K562 (cell line): ENCODE measurements around the gene OPA3. TPM values are rescaled to one million over a fixed set of nuclear protein-coding genes. Genes with fewer than 3 reads are reported as not detected.
A peak's percentile ranks its signal among the peaks of the same experiment; 100 is the strongest.

Source experiments
- CBX3 ChIP-seq, 2 experiments: IDR thresholded peaks; 1 replicate in 1 of 2; 2 replicates in 1 of 2; pipeline ENCODE4 v1.6.1; 2012; ENCODE audit warnings: inconsistent platforms in 2 of 2, low read length in 2 of 2, borderline replicate concordance in 1 of 2, control low read depth in 1 of 2
- CREB3 ChIP-seq: fragments of 450-650 bp; conservative IDR thresholded peaks from 2 replicates; pipeline ENCODE4 v1.6.1; 2016; ENCODE audit warnings: missing genetic modification characterization, low read depth, mild to moderate bottlenecking, missing compliant biosample characterization, moderate library complexity
- E2F3 ChIP-seq: fragments of 250-450 bp; sonication (Bioruptor Pico); IDR thresholded peaks from 2 replicates; pipeline ENCODE4 v1.4.0; 2020; ENCODE audit warnings: mild to moderate bottlenecking
- EZH2 ChIP-seq: IDR thresholded peaks from 2 replicates; pipeline ENCODE4 v1.6.1; 2012; ENCODE audit warnings: low read depth, mild to moderate bottlenecking, inconsistent platforms, low read length, borderline replicate concordance
- FOSL1 ChIP-seq: fragments of 200-800 bp; sonication (Bioruptor generic); conservative IDR thresholded peaks from 2 replicates; pipeline ENCODE4 v1.6.1; 2016; ENCODE audit warnings: missing genetic modification characterization, missing compliant biosample characterization
- HLTF ChIP-seq: fragments of 450-650 bp; IDR thresholded peaks from 2 replicates; pipeline ENCODE4 v1.6.1; 2016
- HNRNPUL1 ChIP-seq: fragments of 200-400 bp; formaldehyde crosslinking; IDR thresholded peaks from 2 replicates; pipeline ENCODE4 v1.6.1; 2017; ENCODE audit warnings: low read length
- HSF4 ChIP-seq: fragments of 250-450 bp; sonication (Bioruptor Pico); IDR thresholded peaks from 2 replicates; pipeline ENCODE4 v2.1.2; 2022; ENCODE audit warnings: mild to moderate bottlenecking, moderate library complexity, borderline replicate concordance
- KLF6 ChIP-seq: fragments of 250-450 bp; sonication (Bioruptor Pico); IDR thresholded peaks from 2 replicates; pipeline ENCODE4 v1.4.0; 2020; ENCODE audit warnings: mild to moderate bottlenecking, moderate library complexity, borderline replicate concordance
- LEF1 ChIP-seq: fragments of 450-650 bp; IDR thresholded peaks from 2 replicates; pipeline ENCODE4 v1.6.1; 2016; ENCODE audit warnings: mild to moderate bottlenecking
- NFATC3 ChIP-seq: fragments of 450-650 bp; IDR thresholded peaks from 2 replicates; pipeline ENCODE4 v1.6.1; 2017; ENCODE audit warnings: mild to moderate bottlenecking
- NR0B1 ChIP-seq: fragments of 450-650 bp; IDR thresholded peaks from one replicate; pipeline ENCODE4 v1.6.1; 2018; ENCODE audit warnings: mild to moderate bottlenecking, moderate library complexity; ENCODE audit not compliant: partially characterized antibody
- PKNOX1 ChIP-seq: fragments of 450-650 bp; IDR thresholded peaks from 2 replicates; pipeline ENCODE4 v1.6.1; 2016
- RCOR1 ChIP-seq, 2 experiments: IDR thresholded peaks; 2 replicates each; pipeline ENCODE4 v1.6.1; 2012; ENCODE audit warnings: low read depth in 2 of 2, low read length in 2 of 2, borderline replicate concordance in 1 of 2, improper control_type of control experiment in 1 of 2
- RFX1 ChIP-seq: fragments of 450-650 bp; IDR thresholded peaks from 2 replicates; pipeline ENCODE4 v1.6.1; 2016; ENCODE audit warnings: mild to moderate bottlenecking, moderate library complexity
- SAFB ChIP-seq: fragments of 200-400 bp; formaldehyde crosslinking; IDR thresholded peaks from 2 replicates; pipeline ENCODE4 v1.6.1; 2017; ENCODE audit warnings: low read depth, low read length, borderline replicate concordance
- SMAD3 ChIP-seq: fragments of 450-650 bp; formaldehyde crosslinking; conservative IDR thresholded peaks from 2 replicates; pipeline ENCODE4 v1.4.0; 2020; ENCODE audit warnings: mild to moderate bottlenecking
- TRIM24 ChIP-seq, 2 experiments: fragments of 450-650 bp; IDR thresholded peaks; 2 replicates each; pipeline ENCODE4 v1.6.1; 2016
- ZFX ChIP-seq: sonication (generic); formaldehyde crosslinking; IDR thresholded peaks from 2 replicates; pipeline ENCODE4 v1.8.0; 2022; ENCODE audit warnings: mild to moderate bottlenecking, missing genetic modification reagents, moderate library complexity
- ZNF316 ChIP-seq: fragments of 450-650 bp; IDR thresholded peaks from 2 replicates; pipeline ENCODE4 v1.6.1; 2016
- ZNF445 ChIP-seq: fragments of 250-450 bp; sonication (Bioruptor Pico); IDR thresholded peaks from 2 replicates; pipeline ENCODE4 v1.4.0; 2020; ENCODE audit warnings: low read depth, mild to moderate bottlenecking, moderate library complexity
- ZNF668 ChIP-seq: fragments of 250-450 bp; sonication (Bioruptor Pico); IDR thresholded peaks from 2 replicates; pipeline ENCODE4 v1.8.0; 2022; ENCODE audit warnings: mild to moderate bottlenecking, inconsistent platforms
- ZNF717 ChIP-seq: fragments of 250-450 bp; sonication (Bioruptor Pico); IDR thresholded peaks from 2 replicates; pipeline ENCODE4 v1.5.0; 2021
- ZNF77 ChIP-seq: fragments of 250-450 bp; sonication (Bioruptor Pico); IDR thresholded peaks from 2 replicates; pipeline ENCODE4 v1.5.0; 2020
- polyA plus RNA-seq, 8 experiments: library from polyadenylated mRNA; depleted of rRNA in 4 of 8; stranded (reverse) in 5 of 8; unstranded in 3 of 8; fragments of >200 nt; fragmentation: Nextera tagmentation in 2 of 8; fragmentation: Illumina TruSeq in 1 of 8; extraction: Ambion mirVana in 2 of 8; extraction: Trizol in 1 of 8; gene quantifications; 2 replicates each; pipeline versions ENCODE4 v1.2.1 to v1.2.3, GENCODE V29; 2011 to 2014; ENCODE audit warnings: inconsistent platforms in 1 of 8, missing spikeins in 1 of 8
- total RNA-seq, 7 experiments: library from RNA; depleted of rRNA in 6 of 7; stranded (reverse); fragments of >200 nt in 6 of 7; fragmentation: Illumina TruSeq in 2 of 7; extraction: Trizol in 2 of 7; gene quantifications; 2 replicates each; pipeline versions ENCODE4 v1.2.1 to v1.2.3, GENCODE V29; 2011 to 2021; ENCODE audit warnings: low replicate concordance in 1 of 7
- TF ChIP-seq, protein P1 (sequence below): sonication (generic); formaldehyde crosslinking; IDR thresholded peaks from 2 replicates; pipeline ENCODE4 v1.8.0; 2022; ENCODE audit warnings: missing genetic modification reagents, mild to moderate bottlenecking, borderline replicate concordance

Gene OPA3
- total and polyA plus RNA-seq, 9 of the 15 experiments (the other 6 are each of a cell fraction or from before 2014, with no cell fraction given): 1.4 to 18.8 (median 9.0) TPM

GRCh38 chr19:45591004-45591637 is 6.5 kb upstream of the OPA3 start (continued):
- TF ChIP-seq CREB3 (tag) (no peak), SAFB (no peak), NR0B1 (no peak), E2F3 (CRISPR knock-in tag) (0 out of 2 replicates have a peak, but pooled peaks have one; percentile 24), NFATC3 (no peak), ZNF668 (CRISPR knock-in tag) (no peak), PKNOX1 (no peak), KLF6 (CRISPR knock-in tag) (peak; percentile 47; the same call in 1 of the 2 replicates), RFX1 (no peak), CBX3 (IDR thresholded peaks at IDR 0.05; ENCODE audit: borderline replicate concordance in 1 of 2, low read length in 2 of 2) (peak in 1 of 2 experiments; percentile 73; a peak in 1 of 3 replicates), ZFX (peak; percentile 76), ZNF316 (no peak), SMAD3 (CRISPR knock-in tag) (no peak), HNRNPUL1 (no peak), HSF4 (CRISPR knock-in tag) (no peak), FOSL1 (tag) (no peak), RCOR1 (IDR thresholded peaks at IDR 0.05; ENCODE audit: borderline replicate concordance in 1 of 2, low read depth in 2 of 2, low read length in 2 of 2) (peak in 1 of 2 experiments; percentile 69; a peak in 2 of 4 replicates), TRIM24 (IDR thresholded peaks at IDR 0.05) (no peak), HLTF (no peak), LEF1 (no peak), ZNF445 (CRISPR knock-in tag) (no peak), ZNF717 (no peak), EZH2 (no peak), ZNF77 (CRISPR knock-in tag) (no peak)
- TF ChIP-seq, protein P1, sequence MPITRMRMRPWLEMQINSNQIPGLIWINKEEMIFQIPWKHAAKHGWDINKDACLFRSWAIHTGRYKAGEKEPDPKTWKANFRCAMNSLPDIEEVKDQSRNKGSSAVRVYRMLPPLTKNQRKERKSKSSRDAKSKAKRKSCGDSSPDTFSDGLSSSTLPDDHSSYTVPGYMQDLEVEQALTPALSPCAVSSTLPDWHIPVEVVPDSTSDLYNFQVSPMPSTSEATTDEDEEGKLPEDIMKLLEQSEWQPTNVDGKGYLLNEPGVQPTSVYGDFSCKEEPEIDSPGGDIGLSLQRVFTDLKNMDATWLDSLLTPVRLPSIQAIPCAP: no peak
